ENCODE measurements around the gene COX5A. TPM values are rescaled to one million over a fixed set of nuclear protein-coding genes. Genes with fewer than 3 reads are reported as not detected.
A peak's percentile ranks its signal among the peaks of the same experiment; 100 is the strongest.

COX5A gene
- total RNA-seq, 1 donor from 2014 or later: 333 TPM

GRCh38 chr15:74960995-74961588 is 23.2 kb upstream of the COX5A start:
- intact Hi-C loops (cut with micrococcal nuclease): loop anchor here (1.0 kb wide), 1 partner anchor 23 kb away; no protein-coding TSS in a partner anchor
- H3K27me3 Mint-ChIP-seq (ENCODE audit: low read depth): peaks cover 39% of the 10 kb centered on the region
- DNase-seq (ENCODE audit: low spot score): no peak
- peaks cover 21% of the 10 kb centered on the region for H3K4me1 Mint-ChIP-seq (ENCODE audit: low read depth)
- peak overlapping the region; percentile 73 for H3K27ac Mint-ChIP-seq
- no peak overlapping the region for H3K4me3 Mint-ChIP-seq (ENCODE audit: low read depth)
- no peaks in the 10 kb centered on the region for H3K9me3 Mint-ChIP-seq
- H3K36me3 Mint-ChIP-seq (ENCODE audit: low read depth): no peaks in the 10 kb centered on the region

- H3K9me3 Mint-ChIP-seq: no peaks in the 10 kb centered on the region
- no peaks in the 10 kb centered on the region for H3K36me3 Mint-ChIP-seq (ENCODE audit: low read depth)
- H3K4me1 Mint-ChIP-seq (ENCODE audit: low read depth): peaks cover 25% of the 10 kb centered on the region
- DNase-seq (ENCODE audit: low spot score): no peak
- peak overlapping the region; percentile 71 for H3K27ac Mint-ChIP-seq
- H3K27me3 Mint-ChIP-seq (ENCODE audit: low read depth): peaks cover 39% of the 10 kb centered on the region
- intact Hi-C loops (cut with micrococcal nuclease): no loop called here
- no peak overlapping the region for H3K4me3 Mint-ChIP-seq (ENCODE audit: low read depth)
Observed at GRCh38 chr15:74960286-74960685, 22.4 kb upstream of the COX5A start.

GRCh38 chr15:74959586-74959939 is 21.7 kb upstream of the COX5A start:
- H3K36me3 Mint-ChIP-seq (ENCODE audit: low read depth): peaks cover 4% of the 10 kb centered on the region
- peaks cover 39% of the 10 kb centered on the region for H3K27me3 Mint-ChIP-seq (ENCODE audit: low read depth)
- H3K27ac Mint-ChIP-seq: no peak overlapping the region
- peaks cover 29% of the 10 kb centered on the region for H3K4me1 Mint-ChIP-seq (ENCODE audit: low read depth)
- no peak for DNase-seq (ENCODE audit: low spot score)
- no peaks in the 10 kb centered on the region for H3K9me3 Mint-ChIP-seq
- H3K4me3 Mint-ChIP-seq (ENCODE audit: low read depth): no peak overlapping the region
- intact Hi-C loops (cut with micrococcal nuclease): loop anchor here (5.0 kb wide), 2 partner anchors 63 to 172 kb away; partner anchors contain the start of gene PPCDC

- DNase-seq (ENCODE audit: low spot score): no peak
- Mint-ChIP-seq H3K36me3 (ENCODE audit: low read depth) (peaks cover 4% of the 10 kb centered on the region), H3K4me1 (ENCODE audit: low read depth) (peaks cover 29% of the 10 kb centered on the region), H3K9me3 (no peaks in the 10 kb centered on the region), H3K27me3 (ENCODE audit: low read depth) (peaks cover 39% of the 10 kb centered on the region), H3K4me3 (ENCODE audit: low read depth) (peak overlapping the region; percentile 51), H3K27ac (no peak overlapping the region)
- intact Hi-C loops (cut with micrococcal nuclease): loop anchor here (5.0 kb wide), 2 partner anchors 63 to 172 kb away; partner anchors contain the start of gene PPCDC
Observed at GRCh38 chr15:74958908-74959585, 21.2 kb upstream of the COX5A start.

- intact Hi-C loops (cut with micrococcal nuclease): loop anchor here (5.0 kb wide), 2 partner anchors 64 to 171 kb away; partner anchors contain the start of gene PPCDC
- peaks cover 29% of the 10 kb centered on the region for H3K4me1 Mint-ChIP-seq (ENCODE audit: low read depth)
- DNase-seq (ENCODE audit: low spot score): no peak
Observed at GRCh38 chr15:74958320-74958907, 20.5 kb upstream of the COX5A start.

GRCh38 chr15:74957476-74958035 is 19.7 kb upstream of the COX5A start:
- no peak overlapping the region for H3K27ac Mint-ChIP-seq
- no peak for DNase-seq (ENCODE audit: low spot score)

More at GRCh38 chr15:74958320-74958907, 20.5 kb upstream of the COX5A start:
- H3K27ac Mint-ChIP-seq: no peak overlapping the region
- no peaks in the 10 kb centered on the region for H3K9me3 Mint-ChIP-seq
- H3K4me3 Mint-ChIP-seq (ENCODE audit: low read depth): no peak overlapping the region
- peaks cover 4% of the 10 kb centered on the region for H3K36me3 Mint-ChIP-seq (ENCODE audit: low read depth)
- H3K27me3 Mint-ChIP-seq (ENCODE audit: low read depth): peaks cover 39% of the 10 kb centered on the region

GRCh38 chr15:74956648-74957475 is 19.0 kb upstream of the COX5A start, which contains the start of gene RPP25:
RPP25 (minus strand) TSS chr15:74956772; CDS start chr15:74956583, 189 bp downstream.
- H3K4me3 Mint-ChIP-seq (ENCODE audit: low read depth): peak within 1 kb of the TSS; percentile 64
- peaks cover 39% of the 10 kb centered on the region for H3K27me3 Mint-ChIP-seq (ENCODE audit: low read depth)
- no peaks in the 10 kb centered on the region for H3K9me3 Mint-ChIP-seq
- no peak within 1 kb of the TSS for H3K27ac Mint-ChIP-seq
- DNase-seq (ENCODE audit: low spot score): peak; percentile 67
- peaks cover 32% of the 10 kb centered on the region for H3K4me1 Mint-ChIP-seq (ENCODE audit: low read depth)
- peaks cover 4% of the 10 kb centered on the region for H3K36me3 Mint-ChIP-seq (ENCODE audit: low read depth)
- intact Hi-C loops (cut with micrococcal nuclease): loop anchor here (2.0 to 5.0 kb wide), 3 partner anchors 65 to 248 kb away; partner anchors contain the start of gene PPCDC

More at GRCh38 chr15:74957476-74958035, 19.7 kb upstream of the COX5A start:
- Mint-ChIP-seq H3K4me3 (ENCODE audit: low read depth) (no peak overlapping the region), H3K4me1 (ENCODE audit: low read depth) (peaks cover 29% of the 10 kb centered on the region), H3K27me3 (ENCODE audit: low read depth) (peaks cover 39% of the 10 kb centered on the region), H3K36me3 (ENCODE audit: low read depth) (peaks cover 4% of the 10 kb centered on the region), H3K9me3 (no peaks in the 10 kb centered on the region)
- intact Hi-C loops (cut with micrococcal nuclease): loop anchor here (2.0 to 5.0 kb wide), 3 partner anchors 65 to 247 kb away; partner anchors contain the start of gene PPCDC

GRCh38 chr15:74955796-74956647 is 18.1 kb upstream of the COX5A start:
- H3K4me3 Mint-ChIP-seq (ENCODE audit: low read depth): peak overlapping the region; percentile 55
- H3K4me1 Mint-ChIP-seq (ENCODE audit: low read depth): peaks cover 25% of the 10 kb centered on the region
- intact Hi-C loops (cut with micrococcal nuclease): loop anchor here (2.0 to 5.0 kb wide), 3 partner anchors 66 to 249 kb away; partner anchors contain the start of gene PPCDC
- peaks cover 4% of the 10 kb centered on the region for H3K36me3 Mint-ChIP-seq (ENCODE audit: low read depth)
- DNase-seq (ENCODE audit: low spot score): peak; percentile 66
- H3K27ac Mint-ChIP-seq: no peak overlapping the region
- peaks cover 32% of the 10 kb centered on the region for H3K27me3 Mint-ChIP-seq (ENCODE audit: low read depth)
- no peaks in the 10 kb centered on the region for H3K9me3 Mint-ChIP-seq

- Mint-ChIP-seq H3K4me1 (ENCODE audit: low read depth) (peaks cover 23% of the 10 kb centered on the region), H3K27ac (no peak overlapping the region), H3K36me3 (ENCODE audit: low read depth) (peaks cover 4% of the 10 kb centered on the region), H3K4me3 (ENCODE audit: low read depth) (peak overlapping the region; percentile 55), H3K9me3 (no peaks in the 10 kb centered on the region), H3K27me3 (ENCODE audit: low read depth) (peaks cover 26% of the 10 kb centered on the region)
- no peak for DNase-seq (ENCODE audit: low spot score)
- intact Hi-C loops (cut with micrococcal nuclease): loop anchor here (5.0 kb wide), 2 partner anchors 67 to 168 kb away; partner anchors contain the start of gene PPCDC
Observed at GRCh38 chr15:74955017-74955416, 17.1 kb upstream of the COX5A start.

- Mint-ChIP-seq H3K9me3 (no peaks in the 10 kb centered on the region), H3K27me3 (ENCODE audit: low read depth) (peaks cover 21% of the 10 kb centered on the region), H3K27ac (no peak overlapping the region), H3K4me3 (ENCODE audit: low read depth) (no peak overlapping the region), H3K36me3 (ENCODE audit: low read depth) (peaks cover 4% of the 10 kb centered on the region), H3K4me1 (ENCODE audit: low read depth) (peaks cover 23% of the 10 kb centered on the region)
- DNase-seq (ENCODE audit: low spot score): no peak
- intact Hi-C loops (cut with micrococcal nuclease): loop anchor here (5.0 kb wide), 2 partner anchors 47 to 317 kb away; partner anchors contain the start of gene FAM219B
Observed at GRCh38 chr15:74954515-74954914, 16.6 kb upstream of the COX5A start.

- Mint-ChIP-seq H3K27ac (no peak overlapping the region), H3K36me3 (ENCODE audit: low read depth) (peaks cover 4% of the 10 kb centered on the region), H3K9me3 (no peaks in the 10 kb centered on the region), H3K27me3 (ENCODE audit: low read depth) (peaks cover 2% of the 10 kb centered on the region), H3K4me1 (ENCODE audit: low read depth) (peaks cover 13% of the 10 kb centered on the region), H3K4me3 (ENCODE audit: low read depth) (no peak overlapping the region)
- intact Hi-C loops (cut with micrococcal nuclease): loop anchor here (2.0 to 5.0 kb wide), 3 partner anchors 44 to 314 kb away; partner anchors contain the start of gene FAM219B
- no peak for DNase-seq (ENCODE audit: low spot score)
Observed at GRCh38 chr15:74951006-74951405, 13.1 kb upstream of the COX5A start.

Measured in activated T-helper 2 cell treated with anti-CD3 and anti-CD28 coated beads, Interferon-gamma antibody, Interleukin-2, Interleukin-4, amounts not matched to agents 10 μg/mL and 5 μg/mL and 100 μg/mL, durations not matched to agents 14 hours and 24 hours and 36 hours (primary cell).